Neural cell (in vitro differentiated cells): ENCODE results near the gene TRMT1. TPM values are rescaled to one million over a fixed set of nuclear protein-coding genes. Genes with fewer than 3 reads are reported as not detected.

Source experiments
- H2AFZ ChIP-seq: fragments of 200-600, 300-800 bp; sonication (generic), shearing (Covaris generic); 2 replicates; pipeline ENCODE4 v1.6.0; 2014; ENCODE audit warnings: low read depth, mild to moderate bottlenecking, antibody characterized with exemption, low read length, moderate library complexity
- H3F3A ChIP-seq: fragments of 200-600 bp; shearing (Covaris generic); 2 replicates; pipeline ENCODE4 v1.6.1; 2016; ENCODE audit warnings: mild to moderate bottlenecking, moderate library complexity, mixed read lengths, antibody characterized with exemption, low read length; ENCODE audit not compliant: insufficient read depth, poor library complexity, severe bottlenecking
- H3K27ac ChIP-seq: fragments of 200-600, 300-800 bp; sonication (generic), shearing (Covaris generic); 2 replicates; pipeline ENCODE4 v1.5.1; 2014; ENCODE audit warnings: mild to moderate bottlenecking, low read length, moderate library complexity
- H3K27me3 ChIP-seq: fragments of 300-800, 200-600 bp; sonication (generic), shearing (Covaris generic); 2 replicates; pipeline ENCODE4 v1.6.0; 2014; ENCODE audit warnings: mild to moderate bottlenecking, low read depth, low read length, moderate library complexity; ENCODE audit not compliant: insufficient read depth
- H3K36me3 ChIP-seq: fragments of 300-800, 200-600 bp; sonication (generic), shearing (Covaris generic); 2 replicates; pipeline ENCODE4 v1.5.1; 2014; ENCODE audit warnings: mild to moderate bottlenecking, antibody characterized with exemption, low read length, moderate library complexity; ENCODE audit not compliant: insufficient read depth
- H3K4me2 ChIP-seq: fragments of 300-800, 200-600 bp; sonication (generic), shearing (Covaris generic); 2 replicates; pipeline ENCODE4 v1.6.0; 2014; ENCODE audit warnings: mild to moderate bottlenecking, low read length
- H3K4me3 ChIP-seq: fragments of 300-800, 200-600 bp; sonication (generic), shearing (Covaris generic); 2 replicates; pipeline ENCODE4 v1.5.1; 2014; ENCODE audit warnings: mild to moderate bottlenecking, low read length, moderate library complexity
- H3K79me2 ChIP-seq: fragments of 200-600 bp; shearing (Covaris generic); replicated peaks from 2 replicates; pipeline ENCODE4 v1.6.0; 2014; ENCODE audit warnings: mild to moderate bottlenecking, low read length, moderate library complexity; ENCODE audit not compliant: insufficient read depth
- H3K9ac ChIP-seq: fragments of 300-800, 200-600 bp; sonication (generic), shearing (Covaris generic); 2 replicates; pipeline ENCODE4 v1.6.1; 2016; ENCODE audit warnings: mild to moderate bottlenecking, low read length, mixed read lengths
- H3K9me2 ChIP-seq: fragments of 200-600 bp; shearing (Covaris generic); 2 replicates; pipeline ENCODE4 v1.6.1; 2016; ENCODE audit warnings: mild to moderate bottlenecking, low read length, mixed read lengths; ENCODE audit not compliant: insufficient read depth
- H3K9me3 ChIP-seq: fragments of 200-600, 300-800 bp; sonication (generic), shearing (Covaris generic); 2 replicates; pipeline ENCODE4 v1.6.1; 2016; ENCODE audit warnings: mild to moderate bottlenecking, mixed run types, low read length, moderate library complexity, mixed read lengths
- H4K20me1 ChIP-seq: fragments of 200-600 bp; shearing (Covaris generic); 2 replicates; pipeline ENCODE4 v1.6.1; 2016; ENCODE audit warnings: mild to moderate bottlenecking, mixed run types; ENCODE audit not compliant: insufficient read depth
- CTCF ChIP-seq: fragments of 450-650 bp; IDR thresholded peaks from 2 replicates; pipeline ENCODE4 v1.5.1; 2014; ENCODE audit warnings: antibody characterized with exemption, mild to moderate bottlenecking, moderate library complexity; ENCODE audit not compliant: poor library complexity, severe bottlenecking
- EP300 ChIP-seq: fragments of 450-650 bp; conservative IDR thresholded peaks from 2 replicates; pipeline ENCODE4 v1.6.1; 2014; ENCODE audit warnings: antibody characterized with exemption, mild to moderate bottlenecking, moderate library complexity; ENCODE audit not compliant: poor library complexity, severe bottlenecking
- EZH2 ChIP-seq: fragments of 200-600, 300-800 bp; shearing (Covaris generic), sonication (generic); IDR thresholded peaks from 2 replicates; pipeline ENCODE4 v1.6.1; 2014; ENCODE audit warnings: antibody characterized with exemption, low read length, borderline replicate concordance, mild to moderate bottlenecking; ENCODE audit not compliant: insufficient read depth, poor library complexity, severe bottlenecking
- MXI1 ChIP-seq: fragments of 450-650 bp; conservative IDR thresholded peaks from 2 replicates; pipeline ENCODE4 v1.6.1; 2014; ENCODE audit warnings: antibody characterized with exemption, mild to moderate bottlenecking; ENCODE audit not compliant: poor library complexity, severe bottlenecking
- POLR2AphosphoS5 ChIP-seq: IDR thresholded peaks from 2 replicates; pipeline ENCODE4 v1.6.1; 2012
- RAD21 ChIP-seq: fragments of 450-650 bp; conservative IDR thresholded peaks from 2 replicates; pipeline ENCODE4 v1.6.1; 2014; ENCODE audit warnings: antibody characterized with exemption, mild to moderate bottlenecking, moderate library complexity
- SMC3 ChIP-seq: fragments of 450-650 bp; conservative IDR thresholded peaks from 2 replicates; pipeline ENCODE4 v1.6.1; 2014; ENCODE audit warnings: antibody characterized with exemption, mild to moderate bottlenecking, moderate library complexity; ENCODE audit not compliant: poor library complexity
- TAF1 ChIP-seq: IDR thresholded peaks from 2 replicates; pipeline ENCODE4 v1.6.1; 2012; ENCODE audit warnings: low read depth
- polyA plus RNA-seq: library from polyadenylated mRNA; depleted of rRNA; stranded (reverse); fragments of >200 nt; gene quantifications from 2 replicates; pipeline ENCODE4 v1.2.3, GENCODE V29; 2014
- TF ChIP-seq, protein P1 (sequence below): IDR thresholded peaks from 2 replicates; pipeline ENCODE4 v1.6.1; 2012; ENCODE audit warnings: borderline replicate concordance

The TRMT1 gene
- polyA plus RNA-seq, 1 donor from 2014 or later, result 94.4 TPM

- TF ChIP-seq, protein P1, sequence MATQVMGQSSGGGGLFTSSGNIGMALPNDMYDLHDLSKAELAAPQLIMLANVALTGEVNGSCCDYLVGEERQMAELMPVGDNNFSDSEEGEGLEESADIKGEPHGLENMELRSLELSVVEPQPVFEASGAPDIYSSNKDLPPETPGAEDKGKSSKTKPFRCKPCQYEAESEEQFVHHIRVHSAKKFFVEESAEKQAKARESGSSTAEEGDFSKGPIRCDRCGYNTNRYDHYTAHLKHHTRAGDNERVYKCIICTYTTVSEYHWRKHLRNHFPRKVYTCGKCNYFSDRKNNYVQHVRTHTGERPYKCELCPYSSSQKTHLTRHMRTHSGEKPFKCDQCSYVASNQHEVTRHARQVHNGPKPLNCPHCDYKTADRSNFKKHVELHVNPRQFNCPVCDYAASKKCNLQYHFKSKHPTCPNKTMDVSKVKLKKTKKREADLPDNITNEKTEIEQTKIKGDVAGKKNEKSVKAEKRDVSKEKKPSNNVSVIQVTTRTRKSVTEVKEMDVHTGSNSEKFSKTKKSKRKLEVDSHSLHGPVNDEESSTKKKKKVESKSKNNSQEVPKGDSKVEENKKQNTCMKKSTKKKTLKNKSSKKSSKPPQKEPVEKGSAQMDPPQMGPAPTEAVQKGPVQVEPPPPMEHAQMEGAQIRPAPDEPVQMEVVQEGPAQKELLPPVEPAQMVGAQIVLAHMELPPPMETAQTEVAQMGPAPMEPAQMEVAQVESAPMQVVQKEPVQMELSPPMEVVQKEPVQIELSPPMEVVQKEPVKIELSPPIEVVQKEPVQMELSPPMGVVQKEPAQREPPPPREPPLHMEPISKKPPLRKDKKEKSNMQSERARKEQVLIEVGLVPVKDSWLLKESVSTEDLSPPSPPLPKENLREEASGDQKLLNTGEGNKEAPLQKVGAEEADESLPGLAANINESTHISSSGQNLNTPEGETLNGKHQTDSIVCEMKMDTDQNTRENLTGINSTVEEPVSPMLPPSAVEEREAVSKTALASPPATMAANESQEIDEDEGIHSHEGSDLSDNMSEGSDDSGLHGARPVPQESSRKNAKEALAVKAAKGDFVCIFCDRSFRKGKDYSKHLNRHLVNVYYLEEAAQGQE, result no peak
- TF ChIP-seq CTCF, result no peak
- no peak for TF ChIP-seq RAD21
- TF ChIP-seq EP300, result no peak
- no peak for TF ChIP-seq MXI1
- TF ChIP-seq SMC3, result no peak
- no peak for TF ChIP-seq EZH2
- TF ChIP-seq TAF1, result no peak
- TF ChIP-seq POLR2AphosphoS5, result no peak
- Histone ChIP-seq H4K20me1 (no peaks in the 10 kb centered on the region), H3K9ac (no peak overlapping the region)
Measured at GRCh38 chr19:13078381-13078780, 38.2 kb downstream of the TRMT1 start.

DNA sequence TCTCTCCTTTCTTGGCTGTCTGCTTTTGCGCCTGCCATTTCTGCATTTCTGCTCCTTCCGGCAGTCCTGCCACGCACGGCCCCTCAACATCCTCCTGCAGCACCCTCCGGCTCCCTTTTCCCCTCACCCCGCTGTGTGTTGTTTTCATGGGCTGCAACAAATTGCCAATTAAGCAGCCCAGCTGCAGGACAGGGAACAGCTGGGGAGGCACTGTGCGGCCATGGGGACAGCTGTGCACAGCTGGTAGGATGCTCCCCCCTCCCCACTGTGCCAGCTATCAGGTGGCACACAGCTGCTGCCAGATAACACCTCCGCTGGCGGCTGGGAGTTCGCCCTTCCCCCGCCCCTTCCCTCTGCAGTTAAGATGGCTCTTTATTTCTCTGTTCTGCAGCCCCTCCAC, 39.3 kb downstream of the TRMT1 start:
- Histone ChIP-seq H3K36me3 (no peaks in the 10 kb centered on the region), H2AFZ (no peak overlapping the region)

More at GRCh38 chr19:13078381-13078780, 38.2 kb downstream of the TRMT1 start:
- H3K9me3 ChIP-seq, result no peaks in the 10 kb centered on the region
- no peak overlapping the region for H2AFZ ChIP-seq
- H3K4me2 ChIP-seq, result no peak overlapping the region
- H3K27ac ChIP-seq, result no peak overlapping the region
- no peaks in the 10 kb centered on the region for H3K9me2 ChIP-seq
- H3K36me3 ChIP-seq, result no peaks in the 10 kb centered on the region
- no peaks in the 10 kb centered on the region for H3K27me3 ChIP-seq
- no peaks in the 10 kb centered on the region for H3K79me2 ChIP-seq
- no peaks in the 10 kb centered on the region for H3F3A ChIP-seq
- no peak overlapping the region for H3K4me3 ChIP-seq

More for the DNA sequence above, 39.3 kb downstream of the TRMT1 start:
- H3K9me2 ChIP-seq, result no peaks in the 10 kb centered on the region
- H3K4me2 ChIP-seq, result no peak overlapping the region
- H3K27ac ChIP-seq, result no peak overlapping the region
- no peaks in the 10 kb centered on the region for H4K20me1 ChIP-seq
- no peaks in the 10 kb centered on the region for H3F3A ChIP-seq
- H3K9me3 ChIP-seq, result no peaks in the 10 kb centered on the region
- TF ChIP-seq SMC3 (no peak), RAD21 (no peak), POLR2AphosphoS5 (no peak)
- H3K9ac ChIP-seq, result no peak overlapping the region
- H3K79me2 ChIP-seq, result no peaks in the 10 kb centered on the region
- H3K27me3 ChIP-seq, result no peaks in the 10 kb centered on the region
- H3K4me3 ChIP-seq, result no peak overlapping the region
